NOMO-1 (cell line): Measurements from ENCODE around the gene KDM5B.
"Not testable (repeated sequence)": the region's sequence is repeated elsewhere in the genome, so short reads cannot be mapped to it uniquely, and the experiment has no call there.

Source experiments
- DNase-seq, 2 experiments: peaks; one replicate each; lab custom pipeline; 2025; ENCODE audit not compliant: unreplicated experiment in 2 of 2; lab: John Stamatoyannopoulos, UW

The KDM5B gene

GRCh38 chr1:202815120-202815519 is 6.9 kb upstream of the KDM5B start:
- DNase-seq = no peak

GRCh38 chr1:202812176-202813026 is 4.2 kb upstream of the KDM5B start:
- DNase-seq = no peak

DNA sequence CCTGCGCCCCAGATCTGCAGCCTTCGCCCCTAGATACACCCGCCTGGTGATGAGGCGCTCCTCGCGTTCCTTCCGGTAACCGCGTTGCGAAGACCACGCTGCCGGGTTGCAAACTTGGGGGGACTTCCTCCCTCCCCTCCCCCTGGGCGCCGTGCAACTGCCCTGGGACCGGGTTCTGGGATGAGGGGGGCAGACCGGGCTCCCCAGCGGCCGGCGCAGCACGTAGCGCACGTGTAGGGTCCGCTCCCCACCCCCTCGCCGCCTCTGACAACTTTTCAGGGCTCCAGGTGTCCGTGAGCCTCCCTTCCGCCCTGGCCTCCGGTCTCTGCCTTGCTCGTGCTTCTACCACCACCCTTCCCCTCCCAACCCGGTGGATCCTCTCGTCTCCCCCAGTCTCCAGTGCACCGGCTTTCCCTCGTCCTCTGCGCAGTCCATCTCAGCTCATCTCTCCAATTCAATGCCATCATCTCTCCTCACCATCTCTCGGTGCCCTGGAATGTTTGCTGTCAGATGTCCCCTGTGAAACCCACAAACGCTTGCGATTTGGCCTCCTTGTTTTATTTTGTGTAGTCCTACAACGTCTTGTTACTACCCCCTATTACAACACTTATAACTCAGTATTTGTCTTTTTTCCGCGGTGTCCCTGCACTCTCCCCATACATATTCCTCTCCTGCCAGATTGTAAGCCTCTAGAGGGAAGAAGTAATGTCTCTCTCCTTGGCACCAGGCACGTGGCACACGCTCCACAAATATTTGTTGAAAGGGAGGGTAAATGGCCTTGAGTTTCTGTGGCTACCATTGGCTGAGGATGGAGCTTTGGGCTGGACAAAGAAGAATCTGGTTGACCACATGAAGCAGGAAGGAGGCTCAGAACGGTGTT is 3.3 kb upstream of the KDM5B start:
- no peak for DNase-seq

GRCh38 chr1:202810615-202811295 is 2.5 kb upstream of the KDM5B start, which contains the start of gene PCAT6:
Gene PCAT6, plus strand, starts transcription at chr1:202810954.
- DNase-seq = peak; percentile 77 to 89

DNA sequence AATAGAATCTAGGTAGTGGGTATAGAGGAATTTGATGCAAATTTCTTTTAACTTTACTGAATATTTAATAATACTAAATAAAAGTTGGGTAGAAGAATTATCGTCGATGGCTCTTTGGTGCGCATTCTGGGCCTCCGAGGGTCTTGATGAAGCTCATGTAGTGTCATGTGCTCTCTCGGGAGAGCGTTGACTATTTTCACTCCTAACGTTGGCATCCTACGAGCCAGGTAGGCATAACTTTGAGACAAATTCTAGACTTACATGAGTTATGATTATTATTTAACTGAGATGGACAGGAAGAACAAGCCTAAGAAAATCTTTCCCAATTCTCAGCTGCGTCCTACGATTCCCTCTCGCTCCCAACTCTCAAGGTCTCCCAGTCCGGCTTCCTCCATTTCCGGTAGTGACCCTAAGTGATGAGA is 2.0 kb upstream of the KDM5B start:
- no peak for DNase-seq

GRCh38 chr1:202809597-202810159 is 1.5 kb upstream of the KDM5B start:
- DNase-seq = no peak

DNA sequence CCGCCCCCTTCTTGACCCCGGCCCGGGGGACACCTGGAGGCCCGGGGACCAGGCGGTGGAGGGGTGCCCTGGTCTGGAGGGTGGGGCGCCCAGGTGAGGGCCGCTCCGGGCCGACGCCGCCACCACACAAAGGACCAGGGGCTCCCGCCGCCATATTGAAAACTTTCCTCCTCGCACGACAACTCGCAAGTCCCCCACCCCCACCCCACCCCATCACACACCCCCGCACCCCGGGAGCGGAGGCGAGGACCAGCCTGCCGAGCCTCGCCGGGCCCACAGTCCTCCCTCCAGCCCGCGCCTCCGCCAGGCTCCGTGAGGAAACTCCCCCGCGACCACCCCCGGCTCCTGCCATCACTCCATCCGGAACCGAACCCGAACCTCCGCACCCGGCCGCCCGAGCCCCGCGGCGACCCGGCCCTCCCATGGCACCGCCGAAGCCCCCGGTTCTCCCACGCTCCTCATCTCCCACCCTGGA is 733 bp downstream of the KDM5B start:
- no peak for DNase-seq

GRCh38 chr1:202806845-202807450 is 1.3 kb downstream of the KDM5B start:
- DNase-seq = no peak

- DNase-seq = no peak
Measured at GRCh38 chr1:202805886-202806844, 2.1 kb downstream of the KDM5B start.

GRCh38 chr1:202804126-202804525 is 4.1 kb downstream of the KDM5B start:
- DNase-seq = no peak

- DNase-seq = no peak
Measured at GRCh38 chr1:202802998-202803932, 5.0 kb downstream of the KDM5B start.

DNA sequence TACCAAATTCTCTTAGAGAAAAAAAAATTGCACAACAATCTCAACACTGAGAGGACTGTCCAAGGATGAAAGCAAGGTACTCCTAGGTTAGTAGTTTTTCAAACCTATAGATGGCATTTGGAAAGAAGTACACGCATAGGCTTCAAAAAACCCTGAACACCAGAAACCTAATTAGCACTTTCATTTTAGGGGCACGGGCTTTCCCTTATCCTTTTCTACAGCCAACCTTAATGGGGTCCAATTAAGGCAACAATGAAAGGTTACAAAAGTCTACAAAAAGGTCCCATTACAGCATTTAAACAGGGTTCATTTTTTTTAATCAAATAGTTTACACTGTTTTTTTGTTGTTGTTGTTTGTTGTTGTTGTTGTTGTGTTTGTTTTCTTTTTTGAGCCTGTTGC is 6.2 kb downstream of the KDM5B start:
- no peak for DNase-seq

DNA sequence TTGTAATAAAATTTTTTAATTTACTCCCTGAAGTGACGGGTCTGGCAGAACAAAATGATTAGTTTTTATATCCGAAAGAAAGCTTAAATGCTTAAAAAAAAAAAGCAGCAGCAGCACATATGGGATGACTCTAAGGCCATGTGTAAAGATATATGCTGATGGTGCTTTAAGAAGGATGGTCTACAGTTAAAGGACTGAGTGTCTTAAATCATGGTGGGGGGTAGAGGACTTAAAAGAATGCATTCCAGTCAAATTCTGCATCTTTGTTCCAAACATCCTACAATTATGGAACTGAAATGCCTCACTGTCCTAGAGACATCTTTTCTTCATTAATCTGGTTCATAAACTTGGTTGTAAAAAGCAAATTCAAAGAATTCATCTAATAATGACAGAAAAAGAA is 7.0 kb downstream of the KDM5B start:
- no peak for DNase-seq

DNA sequence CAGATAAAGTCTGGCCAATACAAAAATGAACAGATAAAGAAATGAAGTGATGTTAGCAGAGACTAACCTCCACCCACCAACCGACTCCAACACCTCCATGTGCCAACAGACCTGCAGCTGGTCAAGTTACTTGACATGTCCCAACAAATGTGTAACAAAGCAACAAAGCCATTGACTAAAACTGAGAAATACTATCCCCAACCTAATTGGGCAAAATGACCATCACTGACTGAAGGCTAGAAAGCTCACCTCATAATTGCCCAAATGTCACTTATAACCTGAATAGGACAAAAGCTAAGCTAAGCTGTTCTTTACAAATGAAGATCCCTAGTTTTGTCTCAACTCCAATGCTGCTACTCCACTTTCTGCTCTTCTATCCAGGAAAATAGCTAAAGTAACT is 7.5 kb downstream of the KDM5B start:
- no peak for DNase-seq

- no peak for DNase-seq
Measured at GRCh38 chr1:202798792-202799331, 9.4 kb downstream of the KDM5B start.

GRCh38 chr1:202798260-202798659 is 10.0 kb downstream of the KDM5B start:
- no peak for DNase-seq

GRCh38 chr1:202796670-202797069 is 11.6 kb downstream of the KDM5B start:
- no peak for DNase-seq

GRCh38 chr1:202794931-202795330 is 13.3 kb downstream of the KDM5B start:
- DNase-seq = not testable (repeated sequence)
